Suppressor macrophage treated with lipopolysaccharide for 4 hours (primary cell): ENCODE data around the gene DNAJB2.
"Not testable (repeated sequence)": the region's sequence is repeated elsewhere in the genome, so short reads cannot be mapped to it uniquely, and the experiment has no call there.

Source experiments
- DNase-seq: peaks from one replicate; pipeline ENCODE4 v3.0.0-alpha.2; 2020

Gene DNAJB2

GRCh38 chr2:219279151-219279915 lies at the start of gene DNAJB2:
TSS of gene DNAJB2 (plus strand) at chr2:219279366. CDS start at chr2:219279834, 468 bp downstream.
- peak; percentile 99 for DNase-seq

- DNase-seq, result peak; percentile 81
Observed at GRCh38 chr2:219230059-219230540, 49.1 kb upstream of the DNAJB2 start.

- no peak for DNase-seq
Observed at GRCh38 chr2:219234331-219234730, 44.8 kb upstream of the DNAJB2 start.

GRCh38 chr2:219243291-219243761 lies 35.8 kb upstream of the DNAJB2 start:
- DNase-seq, result peak; percentile 56

GRCh38 chr2:219244789-219245147 lies 34.4 kb upstream of the DNAJB2 start:
- peak; percentile 6 for DNase-seq

GRCh38 chr2:219245148-219245898 lies 33.8 kb upstream of the DNAJB2 start, which contains the start of the genes GLB1L and STK16:
TSS of gene GLB1L (minus strand) at chr2:219245444. CDS start at chr2:219243573, 1,871 bp downstream.
TSS of gene STK16 (plus strand) at chr2:219245479. CDS start at chr2:219246000, 521 bp downstream.
- peak; percentile 95 for DNase-seq

- DNase-seq, result no peak
Observed at GRCh38 chr2:219245899-219246230, 33.3 kb upstream of the DNAJB2 start.

GRCh38 chr2:219246559-219246958 lies 32.6 kb upstream of the DNAJB2 start:
- no peak for DNase-seq

DNA sequence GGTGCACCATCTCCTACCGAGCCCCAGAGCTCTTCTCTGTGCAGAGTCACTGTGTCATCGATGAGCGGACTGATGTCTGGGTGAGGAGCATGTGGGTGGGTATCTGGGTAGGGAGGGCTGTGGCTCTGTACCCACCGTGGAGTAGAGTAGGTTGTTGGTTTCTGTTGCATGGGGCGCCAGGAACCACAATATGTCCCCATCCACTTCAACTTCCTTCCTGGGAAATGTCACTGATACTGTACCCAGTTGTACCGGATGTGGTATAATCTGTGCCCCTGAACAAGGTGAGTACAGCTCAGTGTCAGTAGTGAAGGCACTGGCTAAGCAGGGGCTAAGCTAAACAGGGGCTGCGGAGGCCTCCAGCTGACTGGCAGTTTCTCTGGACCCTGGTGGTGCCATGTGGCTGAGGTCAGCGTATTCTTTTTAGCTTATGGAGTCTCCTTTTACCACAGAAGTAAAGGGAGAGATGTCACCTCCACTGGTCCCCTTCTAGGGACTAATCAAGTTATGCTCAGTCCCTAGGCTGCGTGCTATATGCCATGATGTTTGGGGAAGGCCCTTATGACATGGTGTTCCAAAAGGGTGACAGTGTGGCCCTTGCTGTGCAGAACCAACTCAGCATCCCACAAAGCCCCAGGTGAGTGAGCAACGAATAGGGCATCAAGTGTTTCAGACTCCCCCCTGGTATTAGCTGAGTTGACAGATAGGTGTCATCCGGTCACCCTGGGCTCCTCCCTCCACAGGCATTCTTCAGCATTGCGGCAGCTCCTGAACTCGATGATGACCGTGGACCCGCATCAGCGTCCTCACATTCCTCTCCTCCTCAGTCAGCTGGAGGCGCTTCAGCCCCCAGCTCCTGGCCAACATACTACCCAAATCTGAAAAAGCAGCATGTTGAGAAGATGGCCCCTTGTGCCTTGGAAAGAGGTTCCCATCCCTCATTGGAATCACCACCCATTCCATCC lies 31.2 kb upstream of the DNAJB2 start:
- no peak for DNase-seq

- DNase-seq, result no peak
Observed at GRCh38 chr2:219248845-219249202, 30.3 kb upstream of the DNAJB2 start.

DNA sequence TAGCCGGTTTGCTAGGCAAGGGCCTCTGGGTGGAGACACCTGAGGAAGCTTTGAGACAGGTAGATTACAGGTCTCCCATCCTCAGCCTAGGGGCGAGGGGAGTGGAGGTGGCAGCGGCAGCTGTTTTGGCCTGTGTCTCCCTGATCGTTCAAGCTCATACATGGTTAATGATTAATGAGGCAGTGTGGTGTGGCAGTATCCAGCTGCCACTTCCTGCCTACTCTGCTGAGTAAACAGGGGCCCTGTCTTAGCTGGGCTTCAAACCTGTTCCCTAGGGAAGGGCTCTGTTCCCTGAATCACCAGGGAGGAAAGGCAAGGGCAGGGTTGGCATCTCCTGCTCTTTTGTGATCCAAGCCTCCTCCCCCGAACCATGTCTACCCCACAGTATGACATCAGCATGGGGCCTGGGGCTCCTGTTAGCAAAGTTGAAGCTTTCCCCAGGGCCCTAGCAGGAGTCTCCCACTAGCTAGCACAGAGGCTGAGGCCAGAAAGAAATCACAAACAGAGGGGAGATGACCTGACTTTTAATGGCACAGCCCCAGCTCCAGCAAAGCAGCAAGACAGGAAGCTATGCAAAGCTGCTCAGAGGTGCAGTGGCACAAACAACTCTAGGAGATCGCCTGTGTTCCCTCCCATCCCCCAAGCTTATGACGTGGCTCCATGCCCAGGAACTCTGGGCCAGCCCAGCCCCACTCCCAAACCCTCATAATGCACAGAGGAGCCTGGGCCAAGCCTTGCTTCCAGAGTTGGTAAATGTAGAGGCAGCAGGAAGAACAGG lies 29.8 kb upstream of the DNAJB2 start:
- DNase-seq, result no peak

- no peak for DNase-seq
Observed at GRCh38 chr2:219250049-219250781, 29.0 kb upstream of the DNAJB2 start.

DNA sequence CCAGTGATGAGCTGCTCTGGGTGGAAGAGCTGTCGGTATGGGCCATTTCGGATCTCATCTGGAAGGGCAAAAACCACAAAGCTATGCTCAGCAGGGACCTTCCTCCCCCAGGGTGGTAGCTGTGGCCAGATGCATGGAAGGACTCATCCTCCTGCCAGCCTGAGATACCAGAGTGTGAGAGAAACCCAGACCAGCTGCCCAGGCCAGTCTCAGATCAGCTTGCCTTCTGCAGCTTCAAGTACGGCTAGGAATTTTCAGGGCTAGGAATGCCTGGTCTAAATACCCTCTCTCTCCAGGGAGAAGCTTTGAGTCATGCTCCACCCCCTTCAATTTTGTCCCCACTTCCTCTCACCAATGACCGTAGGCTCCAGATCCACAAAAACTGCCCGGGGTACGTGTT lies 27.5 kb upstream of the DNAJB2 start:
- DNase-seq, result no peak

GRCh38 chr2:219252084-219252483 lies 27.1 kb upstream of the DNAJB2 start:
- no peak for DNase-seq

DNA sequence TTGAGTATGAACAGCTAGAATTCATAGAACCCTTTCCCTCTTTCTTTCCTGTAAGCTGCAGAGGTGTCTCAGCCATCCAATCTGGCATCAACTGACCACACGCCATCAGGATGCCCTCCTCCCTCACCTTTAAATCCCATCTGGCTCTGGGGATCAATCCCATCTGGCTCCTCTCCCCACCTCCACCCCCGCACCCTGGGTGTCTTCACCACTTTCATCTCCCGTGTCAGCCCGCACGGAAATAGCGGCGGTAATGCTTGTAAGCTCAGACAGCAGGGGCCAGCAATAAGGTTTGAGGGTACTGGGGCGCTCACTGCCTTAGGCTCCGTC lies 26.6 kb upstream of the DNAJB2 start:
- no peak for DNase-seq

- DNase-seq, result no peak
Observed at GRCh38 chr2:219252900-219253752, 26.0 kb upstream of the DNAJB2 start, which contains the start of gene TUBA4B. TSS of gene TUBA4B (plus strand) at chr2:219253243. CDS start at chr2:219253408, 165 bp downstream.

GRCh38 chr2:219253753-219254589 lies 25.2 kb upstream of the DNAJB2 start, which contains the start of gene TUBA4A:
TSS of gene TUBA4A (minus strand) at chr2:219253918. CDS start at chr2:219253858, 60 bp downstream.
- DNase-seq, result peak; percentile 87

- DNase-seq, result peak; percentile 70
Observed at GRCh38 chr2:219254590-219255201, 24.5 kb upstream of the DNAJB2 start.

DNA sequence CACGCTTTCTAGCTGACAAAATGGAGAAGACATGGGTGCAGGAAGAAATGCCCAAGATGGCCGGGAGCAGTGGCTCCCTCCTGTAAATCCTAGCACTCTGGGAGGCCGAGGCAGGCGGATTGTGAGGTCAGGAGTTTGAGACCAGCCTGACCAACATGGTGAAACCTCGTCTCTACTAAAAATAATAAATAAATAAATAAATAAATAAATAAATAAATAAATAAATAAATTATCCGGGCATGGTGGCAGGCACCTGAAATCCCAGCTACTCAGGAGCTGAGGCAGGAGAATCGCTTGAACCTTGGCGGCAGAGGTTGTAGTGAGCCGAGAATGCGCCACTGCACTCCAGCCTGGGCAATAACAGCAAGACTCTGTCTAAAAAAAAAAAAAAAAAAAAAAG lies 20.2 kb upstream of the DNAJB2 start:
- DNase-seq, result not testable (repeated sequence)
